Endodermal cell (in vitro differentiated cells): Measurements from ENCODE around the gene LGR5. TPM values are rescaled to one million over a fixed set of nuclear protein-coding genes. Genes with fewer than 3 reads are reported as not detected.

Source experiments
- DNase-seq: peaks from one replicate; pipeline ENCODE4 v3.0.0-alpha.2; 2017
- H3K27ac ChIP-seq: 2 replicates; pipeline ENCODE4 v1.5.1; 2013; ENCODE audit warnings: mild to moderate bottlenecking, low read depth, low read length, moderate library complexity
- H3K27me3 ChIP-seq: 2 replicates; pipeline ENCODE4 v1.6.1; 2013; ENCODE audit warnings: mild to moderate bottlenecking, low read length, moderate library complexity; ENCODE audit not compliant: insufficient read depth, control insufficient read depth, poor library complexity, severe bottlenecking
- H3K36me3 ChIP-seq: 2 replicates; pipeline ENCODE4 v1.7.0; 2013; ENCODE audit warnings: mild to moderate bottlenecking, low read length, moderate library complexity; ENCODE audit not compliant: control insufficient read depth, insufficient read depth
- H3K4me1 ChIP-seq: one replicate; pipeline ENCODE4 v1.7.0; 2013; ENCODE audit warnings: low read length; ENCODE audit not compliant: control insufficient read depth, insufficient read depth
- H3K4me3 ChIP-seq: 2 replicates; pipeline ENCODE4 v1.5.1; 2013; ENCODE audit warnings: mild to moderate bottlenecking, low read length, moderate library complexity
- H3K9ac ChIP-seq: 2 replicates; pipeline ENCODE4 v1.6.1; 2013; ENCODE audit warnings: mild to moderate bottlenecking, low read length, moderate library complexity; ENCODE audit not compliant: poor library complexity, severe bottlenecking; ENCODE audit errors: extremely low read depth
- H3K9me3 ChIP-seq: 2 replicates; pipeline ENCODE4 v1.6.1; 2013; ENCODE audit warnings: mild to moderate bottlenecking, low read length, moderate library complexity; ENCODE audit not compliant: control insufficient read depth
- H3K27ac Mint-ChIP-seq: 2 replicates; pipeline ENCODE4 v1.8.0; 2020; ENCODE audit warnings: mixed read lengths
- H3K27me3 Mint-ChIP-seq: 2 replicates; pipeline ENCODE4 v1.8.0; 2021; ENCODE audit warnings: mild to moderate bottlenecking, mixed read lengths; ENCODE audit not compliant: insufficient read depth
- H3K36me3 Mint-ChIP-seq: 2 replicates; pipeline ENCODE4 v1.8.0; 2020; ENCODE audit warnings: low read depth, mixed read lengths
- H3K4me1 Mint-ChIP-seq: 2 replicates; pipeline ENCODE4 v1.8.0; 2020; ENCODE audit warnings: mixed read lengths
- H3K4me3 Mint-ChIP-seq: 2 replicates; pipeline ENCODE4 v1.8.0; 2020; ENCODE audit warnings: mild to moderate bottlenecking, moderate library complexity, mixed read lengths
- H3K9me3 Mint-ChIP-seq: 2 replicates; pipeline ENCODE4 v1.8.0; 2020; ENCODE audit warnings: mild to moderate bottlenecking, mixed read lengths
- CTCF ChIP-seq: fragments of 200-600 bp; sonication (generic); conservative IDR thresholded peaks from 2 replicates; pipeline ENCODE4 v1.5.0; 2021; ENCODE audit warnings: antibody characterized with exemption, mild to moderate bottlenecking
- whole genome bisulfite sequencing, 2 experiments: methylation state at CpG; one replicate each; pipeline versions ENCODE4 v1.1.5 to v1.1.7; 2013; ENCODE audit warnings: missing lambda C conversion rate in 2 of 2, mixed read lengths in 1 of 2; ENCODE audit not compliant: insufficient coverage in 1 of 2, insufficient read length in 1 of 2; 5-methylcytosine and 5-hydroxymethylcytosine counted together
- total RNA-seq, 2 donors: library from RNA; stranded (reverse); fragmentation: NEBNext Ultra II Directional in 1 of 2; extraction: Animal tissue kit (Norgen Biotek cat#: 25700) in 1 of 2; gene quantifications; 2 replicates in 1 of 2; 3 replicates in 1 of 2; pipeline ENCODE4 v1.2.1, GENCODE V29; 2021

The LGR5 gene
- total RNA-seq, 2 donors from 2014 or later = 27.2 to 49.9 TPM

DNA sequence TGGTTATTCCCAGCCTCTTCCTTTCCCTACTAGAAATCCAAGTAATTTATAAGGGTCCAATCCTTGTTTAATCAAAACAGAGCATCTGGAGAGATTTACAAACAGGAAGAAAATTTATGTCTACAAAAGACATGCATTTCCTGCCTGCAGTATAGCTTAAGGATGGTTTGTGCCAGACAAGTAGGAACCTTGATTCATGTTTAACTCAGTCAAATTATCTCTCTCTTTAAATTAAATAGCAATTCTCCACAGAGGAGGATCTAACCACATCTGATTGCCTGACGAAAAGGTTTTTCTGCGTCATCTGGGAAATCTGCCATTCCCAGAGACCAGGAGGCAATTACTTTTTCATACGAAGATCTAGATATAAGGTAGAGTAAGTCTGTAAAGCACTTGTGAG is 118.8 kb downstream of the LGR5 start:
- no peak for TF ChIP-seq CTCF
- H3K27me3 Mint-ChIP-seq = no peaks in the 10 kb centered on the region
- Histone ChIP-seq H3K4me3 (no peak overlapping the region), H3K9me3 (no peaks in the 10 kb centered on the region), H3K36me3 (peaks cover 91% of the 10 kb centered on the region), H3K27ac (no peak overlapping the region), H3K27me3 (no peaks in the 10 kb centered on the region), H3K4me1 (peaks cover 11% of the 10 kb centered on the region), H3K9ac (no peak overlapping the region)
- no peaks in the 10 kb centered on the region for H3K9me3 Mint-ChIP-seq
- WGBS, 2 experiments = 94 to 100% methylated on average over 2 to 3 of the region's 3 CpGs
- no peak overlapping the region for H3K4me3 Mint-ChIP-seq
- peaks cover 54% of the 10 kb centered on the region for H3K36me3 Mint-ChIP-seq
- H3K27ac Mint-ChIP-seq = no peak overlapping the region
- DNase-seq = no peak
- H3K4me1 Mint-ChIP-seq = peaks cover 18% of the 10 kb centered on the region

DNA sequence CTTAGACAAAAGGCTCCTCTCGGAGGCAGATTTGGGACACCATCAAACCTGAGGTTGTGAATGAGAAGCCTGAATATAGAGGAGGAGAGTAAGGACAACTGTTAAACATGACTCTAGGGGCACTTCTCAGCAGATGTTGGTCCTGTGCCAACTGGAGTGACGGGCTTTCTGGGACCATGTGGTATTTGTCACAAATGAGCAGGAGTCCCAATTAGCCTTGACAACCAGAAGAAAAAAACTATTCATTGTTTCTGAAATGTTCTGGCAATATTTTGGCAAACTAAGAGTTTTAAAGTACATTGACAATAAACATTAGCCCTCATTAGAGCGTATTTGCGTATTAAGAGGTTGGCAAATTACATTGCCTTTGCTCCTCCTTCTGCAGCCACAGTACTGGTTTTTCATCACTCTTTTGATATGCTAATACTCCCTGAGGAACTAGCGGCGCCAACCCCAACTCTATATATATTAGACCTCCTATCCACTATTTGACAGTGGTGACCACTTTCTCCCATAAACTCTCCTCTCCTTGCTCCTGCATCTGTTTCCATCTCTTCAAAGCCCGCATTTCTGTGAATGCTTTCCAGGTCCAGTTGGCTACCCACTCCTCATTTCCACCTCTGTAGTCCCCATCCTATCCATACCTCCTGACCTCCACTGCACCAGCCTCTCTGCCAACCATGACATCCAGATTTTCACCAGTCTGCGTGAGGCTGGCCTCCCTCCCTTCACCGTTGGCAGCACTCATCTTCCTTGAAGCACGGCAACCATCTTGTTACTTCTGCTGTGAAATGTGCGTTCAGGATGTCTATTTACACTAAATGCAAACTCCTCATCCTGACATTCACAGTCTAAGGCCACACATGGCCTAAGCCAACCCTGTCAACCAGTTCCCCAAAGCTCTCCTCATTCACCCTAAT is 123.3 kb downstream of the LGR5 start:
- Histone ChIP-seq H3K27me3 (no peaks in the 10 kb centered on the region), H3K27ac (no peak overlapping the region), H3K9ac (no peak overlapping the region), H3K4me1 (no peaks in the 10 kb centered on the region), H3K4me3 (no peak overlapping the region), H3K9me3 (no peaks in the 10 kb centered on the region), H3K36me3 (peaks cover 76% of the 10 kb centered on the region)
- Mint-ChIP-seq H3K9me3 (no peaks in the 10 kb centered on the region), H3K4me1 (peaks cover 16% of the 10 kb centered on the region), H3K27ac (no peak overlapping the region), H3K27me3 (no peaks in the 10 kb centered on the region), H3K36me3 (peaks cover 44% of the 10 kb centered on the region), H3K4me3 (no peak overlapping the region)
- WGBS, 2 experiments = 83 to 89% methylated on average over 5 to 11 of the region's 11 CpGs
- no peak for DNase-seq
- no peak for TF ChIP-seq CTCF

DNA sequence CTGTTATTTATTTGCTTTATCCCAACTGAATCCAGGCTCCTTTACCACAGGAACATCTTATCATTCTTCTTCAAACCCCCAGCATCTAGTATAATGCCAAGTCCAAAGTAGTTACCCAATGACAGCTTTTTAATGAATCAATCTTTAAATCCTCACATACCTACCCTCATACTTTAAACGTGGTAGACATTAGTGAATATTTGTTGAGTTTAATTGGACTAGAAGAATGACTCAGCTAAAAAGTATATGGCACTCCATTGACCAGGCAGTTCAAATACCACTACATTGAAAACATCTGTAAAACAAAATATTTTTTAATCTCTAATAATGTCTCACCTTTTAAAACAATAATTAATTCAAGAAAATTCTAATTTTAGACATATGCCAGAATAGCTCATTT is 125.9 kb downstream of the LGR5 start:
- H3K4me3 ChIP-seq = no peak overlapping the region
- H3K27me3 ChIP-seq = no peaks in the 10 kb centered on the region
- H3K4me1 ChIP-seq = no peaks in the 10 kb centered on the region
- peaks cover 75% of the 10 kb centered on the region for H3K36me3 ChIP-seq
- no peak for DNase-seq
- H3K27ac ChIP-seq = no peak overlapping the region
- H3K9me3 Mint-ChIP-seq = no peaks in the 10 kb centered on the region
- H3K36me3 Mint-ChIP-seq = peaks cover 48% of the 10 kb centered on the region
- H3K27me3 Mint-ChIP-seq = peaks cover 4% of the 10 kb centered on the region
- no peak for TF ChIP-seq CTCF
- no CpG with 5 or more reads among the region's 1 CpG for WGBS, 2 experiments
- H3K9me3 ChIP-seq = no peaks in the 10 kb centered on the region
- H3K4me3 Mint-ChIP-seq = no peak overlapping the region
- no peak overlapping the region for H3K27ac Mint-ChIP-seq
- peaks cover 18% of the 10 kb centered on the region for H3K4me1 Mint-ChIP-seq
- no peak overlapping the region for H3K9ac ChIP-seq
